Adipocyte (in vitro differentiated cells): Measurements from ENCODE around the gene FMNL2.

Source experiments
- DNase-seq: peaks from one replicate; pipeline ENCODE4 v3.0.0-alpha.2; 2015; ENCODE audit warnings: low read depth
- H3K27me3 ChIP-seq: replicated peaks from 2 replicates; pipeline ENCODE4 v1.7.0; 2013; ENCODE audit warnings: mild to moderate bottlenecking, low read length, moderate library complexity; ENCODE audit not compliant: control insufficient read depth, insufficient read depth
- H3K36me3 ChIP-seq: 2 replicates; pipeline ENCODE4 v1.7.0; 2013; ENCODE audit warnings: low read length, mild to moderate bottlenecking, moderate library complexity; ENCODE audit not compliant: control insufficient read depth, insufficient read depth, severe bottlenecking
- H3K4me1 ChIP-seq: 2 replicates; pipeline ENCODE4 v1.7.0; 2013; ENCODE audit warnings: mild to moderate bottlenecking, low read length, moderate library complexity; ENCODE audit not compliant: control insufficient read depth, insufficient read depth
- H3K4me3 ChIP-seq: 2 replicates; pipeline ENCODE4 v1.7.0; 2013; ENCODE audit warnings: mild to moderate bottlenecking, low read length, moderate library complexity
- H3K9ac ChIP-seq: 2 replicates; pipeline ENCODE4 v1.7.0; 2013; ENCODE audit warnings: mild to moderate bottlenecking, low read length, moderate library complexity
- H3K9me3 ChIP-seq: 2 replicates; pipeline ENCODE4 v1.7.0; 2013; ENCODE audit warnings: mild to moderate bottlenecking, low read length, moderate library complexity; ENCODE audit not compliant: control insufficient read depth

The FMNL2 gene

GRCh38 chr2:152420363-152420762 is 85.4 kb downstream of the FMNL2 start:
- Histone ChIP-seq H3K9me3 (no peaks in the 10 kb centered on the region), H3K36me3 (no peaks in the 10 kb centered on the region), H3K27me3 (no peaks in the 10 kb centered on the region), H3K9ac (no peak overlapping the region), H3K4me1 (peaks cover 23% of the 10 kb centered on the region), H3K4me3 (no peak overlapping the region)
- DNase-seq, result no peak

GRCh38 chr2:152420936-152421335 is 86.0 kb downstream of the FMNL2 start:
- Histone ChIP-seq H3K4me3 (no peak overlapping the region), H3K9me3 (no peaks in the 10 kb centered on the region), H3K36me3 (no peaks in the 10 kb centered on the region), H3K4me1 (peaks cover 17% of the 10 kb centered on the region), H3K9ac (no peak overlapping the region), H3K27me3 (no peaks in the 10 kb centered on the region)
- DNase-seq, result no peak

- Histone ChIP-seq H3K9ac (no peak overlapping the region), H3K9me3 (no peaks in the 10 kb centered on the region), H3K4me3 (no peak overlapping the region), H3K36me3 (no peaks in the 10 kb centered on the region), H3K27me3 (no peaks in the 10 kb centered on the region), H3K4me1 (peaks cover 10% of the 10 kb centered on the region)
- DNase-seq, result peak; percentile 93
Observed at GRCh38 chr2:152421521-152422370, 86.8 kb downstream of the FMNL2 start.

GRCh38 chr2:152423684-152424083 is 88.7 kb downstream of the FMNL2 start:
- H3K27me3 ChIP-seq, result no peaks in the 10 kb centered on the region
- no peak for DNase-seq
- peaks cover 10% of the 10 kb centered on the region for H3K4me1 ChIP-seq
- H3K4me3 ChIP-seq, result no peak overlapping the region
- H3K9ac ChIP-seq, result no peak overlapping the region
- H3K36me3 ChIP-seq, result no peaks in the 10 kb centered on the region
- H3K9me3 ChIP-seq, result no peaks in the 10 kb centered on the region

GRCh38 chr2:152425765-152426727 is 91.1 kb downstream of the FMNL2 start:
- Histone ChIP-seq H3K27me3 (no peaks in the 10 kb centered on the region), H3K9me3 (no peaks in the 10 kb centered on the region), H3K9ac (no peak overlapping the region), H3K4me3 (no peak overlapping the region), H3K36me3 (no peaks in the 10 kb centered on the region), H3K4me1 (peaks cover 16% of the 10 kb centered on the region)
- no peak for DNase-seq

GRCh38 chr2:152426801-152427200 is 91.8 kb downstream of the FMNL2 start:
- DNase-seq, result no peak
- Histone ChIP-seq H3K4me3 (no peak overlapping the region), H3K9ac (no peak overlapping the region), H3K4me1 (peaks cover 16% of the 10 kb centered on the region), H3K36me3 (no peaks in the 10 kb centered on the region), H3K9me3 (no peaks in the 10 kb centered on the region), H3K27me3 (no peaks in the 10 kb centered on the region)

- Histone ChIP-seq H3K9me3 (no peaks in the 10 kb centered on the region), H3K36me3 (no peaks in the 10 kb centered on the region), H3K4me3 (no peak overlapping the region), H3K4me1 (peaks cover 24% of the 10 kb centered on the region), H3K27me3 (no peaks in the 10 kb centered on the region), H3K9ac (no peak overlapping the region)
- DNase-seq, result no peak
Observed at GRCh38 chr2:152427902-152428301, 92.9 kb downstream of the FMNL2 start.

GRCh38 chr2:152428800-152429582 is 94.0 kb downstream of the FMNL2 start:
- H3K27me3 ChIP-seq, result no peaks in the 10 kb centered on the region
- no peaks in the 10 kb centered on the region for H3K36me3 ChIP-seq
- H3K9me3 ChIP-seq, result no peaks in the 10 kb centered on the region
- H3K4me3 ChIP-seq, result no peak overlapping the region
- peaks cover 34% of the 10 kb centered on the region for H3K4me1 ChIP-seq
- H3K9ac ChIP-seq, result no peak overlapping the region
- no peak for DNase-seq

GRCh38 chr2:152430876-152431275 is 95.9 kb downstream of the FMNL2 start:
- no peak for DNase-seq
- Histone ChIP-seq H3K4me3 (no peak overlapping the region), H3K27me3 (no peaks in the 10 kb centered on the region), H3K36me3 (no peaks in the 10 kb centered on the region), H3K9ac (peak overlapping the region; percentile 58), H3K9me3 (no peaks in the 10 kb centered on the region), H3K4me1 (peaks cover 36% of the 10 kb centered on the region)

GRCh38 chr2:152431370-152432098 is 96.6 kb downstream of the FMNL2 start:
- H3K4me1 ChIP-seq, result peaks cover 36% of the 10 kb centered on the region
- no peaks in the 10 kb centered on the region for H3K9me3 ChIP-seq
- H3K36me3 ChIP-seq, result no peaks in the 10 kb centered on the region
- H3K27me3 ChIP-seq, result no peaks in the 10 kb centered on the region
- DNase-seq, result no peak
- peak overlapping the region; percentile 58 for H3K9ac ChIP-seq
- H3K4me3 ChIP-seq, result no peak overlapping the region
